RPMI8226 (cell line): ENCODE results near the gene RPL11.
"Not testable (repeated sequence)": the region's sequence is repeated elsewhere in the genome, so short reads cannot be mapped to it uniquely, and the experiment has no call there.

Experiments
- DNase-seq: peaks from one replicate; pipeline ENCODE4 v3.0.0-alpha.2; 2015

RPL11 gene

GRCh38 chr1:23687680-23688079 is 3.9 kb upstream of the RPL11 start:
- DNase-seq: not testable (repeated sequence)

- DNase-seq: not testable (repeated sequence)
Measured at GRCh38 chr1:23688281-23688680, 3.3 kb upstream of the RPL11 start.

- DNase-seq: peak; percentile 28
Measured at GRCh38 chr1:23692308-23692871, 784 bp downstream of the RPL11 start.

GRCh38 chr1:23693599-23693998 is 2.0 kb downstream of the RPL11 start:
- DNase-seq: no peak

- DNase-seq: no peak
Measured at GRCh38 chr1:23694371-23694770, 2.8 kb downstream of the RPL11 start.

GRCh38 chr1:23695667-23696066 is 4.1 kb downstream of the RPL11 start:
- DNase-seq: no peak

GRCh38 chr1:23696335-23696989 is 4.9 kb downstream of the RPL11 start:
- DNase-seq: no peak

GRCh38 chr1:23698466-23698865 is 6.9 kb downstream of the RPL11 start:
- no peak for DNase-seq

GRCh38 chr1:23699280-23700179 is 7.9 kb downstream of the RPL11 start:
- no peak for DNase-seq

GRCh38 chr1:23701310-23701709 is 9.7 kb downstream of the RPL11 start:
- no peak for DNase-seq

GRCh38 chr1:23701996-23702395 is 10.4 kb downstream of the RPL11 start:
- no peak for DNase-seq

- no peak for DNase-seq
Measured at GRCh38 chr1:23704834-23705495, 13.4 kb downstream of the RPL11 start.

- DNase-seq: no peak
Measured at GRCh38 chr1:23709229-23709628, 17.6 kb downstream of the RPL11 start.

- peak; percentile 52 for DNase-seq
Measured at GRCh38 chr1:23718482-23718881, 26.9 kb downstream of the RPL11 start.

- DNase-seq: peak; percentile 80
Measured at GRCh38 chr1:23719162-23719820, 27.7 kb downstream of the RPL11 start.

- DNase-seq: no peak
Measured at GRCh38 chr1:23720256-23720995, 28.8 kb downstream of the RPL11 start.

- no peak for DNase-seq
Measured at GRCh38 chr1:23722652-23723051, 31.0 kb downstream of the RPL11 start.

- no peak for DNase-seq
Measured at GRCh38 chr1:23726686-23727085, 35.1 kb downstream of the RPL11 start.

- DNase-seq: no peak
Measured at GRCh38 chr1:23727362-23727811, 35.8 kb downstream of the RPL11 start.

- no peak for DNase-seq
Measured at GRCh38 chr1:23732363-23733224, 41.0 kb downstream of the RPL11 start.

- not testable (repeated sequence) for DNase-seq
Measured at GRCh38 chr1:23733281-23733680, 41.7 kb downstream of the RPL11 start.
